Measurements from ENCODE around the gene PSMG3.
A peak's percentile ranks its signal among the peaks of the same experiment; 100 is the strongest.

Gene PSMG3

GRCh38 chr7:1552200-1552599, 17.6 kb downstream of the PSMG3 start:
- ChIA-PET POLR2A (no interaction called here), CTCF (no interaction called here)
- H3K4me3 ChIP-seq (ENCODE audit: low read depth, low read length): no peak overlapping the region
- DNase-seq (ENCODE audit: low read depth, low spot score): no peak
- TF ChIP-seq CTCF (IDR thresholded peaks at IDR 0.05; ENCODE audit: insufficient read depth, low read length, missing control alignments): no peak

DNA sequence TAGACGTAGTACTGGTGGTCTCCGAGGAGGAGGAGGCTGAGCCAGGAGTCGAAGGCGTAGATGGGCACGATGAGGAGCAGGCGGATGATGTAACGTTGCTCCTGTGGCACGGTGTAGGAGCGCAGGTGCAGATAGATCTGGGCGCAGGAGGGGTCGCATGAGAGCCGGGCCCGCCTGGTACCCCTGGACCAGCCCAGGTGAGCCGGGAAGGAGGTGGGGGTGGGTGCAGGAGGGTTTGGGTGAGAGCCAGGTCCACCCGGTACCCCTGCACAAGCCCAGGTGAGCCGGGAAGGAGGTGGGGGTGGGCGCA, 19.0 kb downstream of the PSMG3 start:
- CTCF ChIA-PET: no interaction called here
- no peak for TF ChIP-seq CTCF (IDR thresholded peaks at IDR 0.05; ENCODE audit: insufficient read depth, low read length, missing control alignments)
- POLR2A ChIA-PET: no interaction called here

DNA sequence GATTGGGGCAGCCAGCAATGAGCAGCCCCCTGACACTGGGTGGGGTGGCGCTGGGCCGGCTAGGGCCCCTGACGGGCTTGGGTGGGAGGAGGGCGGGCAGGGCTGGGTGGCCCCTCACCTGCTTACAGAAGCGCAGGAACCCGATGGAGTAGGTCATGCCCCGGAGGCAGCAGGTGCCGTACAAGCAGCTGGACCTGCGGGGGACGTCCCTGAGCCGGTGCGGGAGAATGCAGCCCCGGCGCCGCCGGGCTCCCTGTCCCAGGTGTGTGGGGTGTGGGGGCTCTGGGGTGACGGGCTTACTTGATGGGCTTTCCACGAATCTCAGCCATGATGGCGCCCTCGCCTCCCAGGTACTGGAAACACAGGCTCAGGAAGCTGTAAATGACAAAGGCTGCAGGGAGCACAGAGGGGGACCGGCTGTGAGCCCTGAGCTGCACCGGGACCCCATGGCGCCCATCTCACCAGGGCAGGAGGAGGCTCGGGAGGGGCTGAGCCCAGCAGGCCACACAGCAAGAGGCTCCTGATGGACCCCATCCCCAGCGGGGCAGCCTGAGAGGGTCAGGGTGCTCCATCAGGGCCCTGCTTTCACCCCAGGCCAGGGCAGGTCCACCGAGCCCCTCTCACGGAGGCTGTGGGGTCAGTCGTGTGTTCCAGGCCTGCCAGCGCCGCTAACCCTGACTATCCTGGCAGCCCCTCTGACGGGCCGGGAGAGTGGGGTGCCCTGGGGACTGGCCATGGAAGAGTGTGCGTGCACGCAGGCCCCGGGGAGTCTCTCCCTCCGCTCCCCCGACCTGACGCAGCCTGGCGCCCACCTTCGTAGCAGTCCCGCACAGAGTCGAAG, 19.6 kb downstream of the PSMG3 start:
- DNase-seq (ENCODE audit: low read depth, low spot score): no peak
- CTCF ChIA-PET: no interaction called here
- POLR2A ChIA-PET: no interaction called here

More for the DNA sequence above, 19.0 kb downstream of the PSMG3 start:
- DNase-seq (ENCODE audit: low read depth, low spot score): no peak
- no peak overlapping the region for H3K4me3 ChIP-seq (ENCODE audit: low read depth, low read length)

GRCh38 chr7:1549357-1550004, 20.4 kb downstream of the PSMG3 start:
- no peak for DNase-seq (ENCODE audit: low read depth, low spot score)
- CTCF ChIA-PET: no interaction called here
- H3K4me3 ChIP-seq (ENCODE audit: low read depth, low read length): no peak overlapping the region
- no peak for TF ChIP-seq CTCF (IDR thresholded peaks at IDR 0.05; ENCODE audit: insufficient read depth, low read length, missing control alignments)
- POLR2A ChIA-PET: no interaction called here

More for the DNA sequence above, 19.6 kb downstream of the PSMG3 start:
- no peak overlapping the region for H3K4me3 ChIP-seq (ENCODE audit: low read depth, low read length)
- TF ChIP-seq CTCF (IDR thresholded peaks at IDR 0.05; ENCODE audit: insufficient read depth, low read length, missing control alignments): no peak

DNA sequence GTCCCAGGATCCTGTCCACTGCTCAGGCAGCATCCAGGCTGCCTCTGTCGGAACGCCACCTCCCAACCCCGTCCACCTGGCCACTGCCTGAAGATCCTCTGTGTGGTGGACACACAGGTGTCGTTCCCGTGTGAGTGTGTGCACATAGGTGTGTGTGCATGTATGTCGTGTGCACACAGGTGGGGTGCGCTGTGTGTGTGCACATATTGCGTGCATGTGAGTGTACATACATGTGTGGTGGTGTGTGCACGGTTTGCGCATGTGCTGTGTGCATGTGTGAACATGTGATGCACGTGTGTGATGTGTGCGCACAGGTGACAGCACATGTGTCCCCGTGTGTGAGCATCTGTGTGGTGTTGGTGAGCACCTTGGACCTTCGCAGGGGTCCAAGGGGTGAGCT, 20.9 kb downstream of the PSMG3 start:
- no peak for TF ChIP-seq CTCF (IDR thresholded peaks at IDR 0.05; ENCODE audit: insufficient read depth, low read length, missing control alignments)
- no peak for DNase-seq (ENCODE audit: low read depth, low spot score)
- CTCF ChIA-PET: no interaction called here
- POLR2A ChIA-PET: no interaction called here
- no peak overlapping the region for H3K4me3 ChIP-seq (ENCODE audit: low read depth, low read length)

DNA sequence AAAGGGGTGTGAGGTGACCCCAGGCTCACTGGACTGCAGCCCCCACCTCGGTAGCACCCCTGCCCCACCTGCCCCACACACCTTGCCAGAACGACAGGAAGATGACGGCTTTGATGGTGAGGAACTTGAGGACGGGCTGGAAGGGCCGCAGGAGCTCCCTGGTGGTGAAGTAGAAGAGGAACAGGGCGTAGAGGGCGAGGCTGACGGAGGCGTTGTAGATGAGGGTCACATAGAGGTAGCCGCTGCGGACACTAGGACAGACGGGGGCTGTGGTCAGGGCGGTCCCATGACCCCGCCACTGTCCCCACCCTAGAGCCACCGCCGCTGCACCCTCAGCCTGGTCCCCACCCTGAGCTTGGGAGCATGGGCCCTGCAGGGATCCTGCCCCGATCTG, 21.4 kb downstream of the PSMG3 start:
- ChIA-PET CTCF (no interaction called here), POLR2A (no interaction called here)
- TF ChIP-seq CTCF (IDR thresholded peaks at IDR 0.05; ENCODE audit: insufficient read depth, low read length, missing control alignments): peak; percentile 8
- no peak for DNase-seq (ENCODE audit: low read depth, low spot score)
- no peak overlapping the region for H3K4me3 ChIP-seq (ENCODE audit: low read depth, low read length)
